ENCODE results near the gene PKDREJ.

The PKDREJ gene

GRCh38 chr22:46299101-46299500 is 36.0 kb upstream of the PKDREJ start:
- no peak for TF ChIP-seq EZH2phosphoT487 (IDR thresholded peaks at IDR 0.05; ENCODE audit: borderline replicate concordance, low read length)
- Histone ChIP-seq H3K36me3 (ENCODE audit: control insufficient read depth, low read length) (peaks cover 60% of the 10 kb centered on the region), H3K4me2 (ENCODE audit: low read length) (peak overlapping the region; percentile 97; the same call in 1 of the 2 replicates), H4K20me1 (ENCODE audit: control insufficient read depth, insufficient read depth, low read depth, low read length) (peaks cover 6% of the 10 kb centered on the region; the same call in 1 of the 2 replicates), H3K4me3 (ENCODE audit: low read length) (peak overlapping the region; percentile 30; the same call in 1 of the 2 replicates), H3K9me2 (replicated peaks; ENCODE audit: control insufficient read depth, low read length) (no peaks in the 10 kb centered on the region), H3K27me3 (ENCODE audit: control insufficient read depth, low read length) (no peaks in the 10 kb centered on the region), H3K79me2 (ENCODE audit: control insufficient read depth, low read length) (peaks cover 81% of the 10 kb centered on the region), H3F3A (ENCODE audit: control insufficient read depth, insufficient read depth) (peaks cover 3% of the 10 kb centered on the region; the same call in 1 of the 2 replicates), H3K9me3 (ENCODE audit: control insufficient read depth, insufficient read depth, low read length) (no peaks in the 10 kb centered on the region), H3K27ac (ENCODE audit: low read depth, low read length) (no peak overlapping the region), H3K4me1 (ENCODE audit: control insufficient read depth, low read length) (peaks cover 36% of the 10 kb centered on the region)

- TF ChIP-seq EZH2phosphoT487 (IDR thresholded peaks at IDR 0.05; ENCODE audit: borderline replicate concordance, low read length) (no peak), CTCF (IDR thresholded peaks at IDR 0.05; ENCODE audit: low read depth, low read length, poor library complexity, severe bottlenecking) (no peak)
- H3K4me1 ChIP-seq (ENCODE audit: control insufficient read depth, low read length), result peaks cover 54% of the 10 kb centered on the region
- H3K4me2 ChIP-seq (ENCODE audit: low read length), result peak overlapping the region; percentile 97
- H3K27ac ChIP-seq (ENCODE audit: low read depth, low read length), result peak overlapping the region; percentile 75
- H3K4me3 ChIP-seq (ENCODE audit: low read length), result peak overlapping the region; percentile 96
- H3K27me3 ChIP-seq (ENCODE audit: control insufficient read depth, low read length), result no peaks in the 10 kb centered on the region
- no peaks in the 10 kb centered on the region for H3K9me3 ChIP-seq (ENCODE audit: control insufficient read depth, insufficient read depth, low read length)
- peaks cover 63% of the 10 kb centered on the region for H3K79me2 ChIP-seq (ENCODE audit: control insufficient read depth, low read length)
- H3K9me2 ChIP-seq (replicated peaks; ENCODE audit: control insufficient read depth, low read length), result no peaks in the 10 kb centered on the region
- H3K36me3 ChIP-seq (ENCODE audit: control insufficient read depth, low read length), result peaks cover 45% of the 10 kb centered on the region
- no peaks in the 10 kb centered on the region for H4K20me1 ChIP-seq (ENCODE audit: control insufficient read depth, insufficient read depth, low read depth, low read length)
- peaks cover 6% of the 10 kb centered on the region for H3F3A ChIP-seq (ENCODE audit: control insufficient read depth, insufficient read depth)
These were observed 34.1 kb upstream of the PKDREJ start for GRCh38 chr22:46297151-46297812.

- H3F3A ChIP-seq (ENCODE audit: control insufficient read depth, insufficient read depth), result peaks cover 6% of the 10 kb centered on the region
- H3K4me2 ChIP-seq (ENCODE audit: low read length), result peak within 1 kb of the TSS; percentile 97
- peaks cover 41% of the 10 kb centered on the region for H3K36me3 ChIP-seq (ENCODE audit: control insufficient read depth, low read length)
- H4K20me1 ChIP-seq (ENCODE audit: control insufficient read depth, insufficient read depth, low read depth, low read length), result no peaks in the 10 kb centered on the region
- peak within 1 kb of the TSS; percentile 96 for H3K4me3 ChIP-seq (ENCODE audit: low read length)
- TF ChIP-seq EZH2phosphoT487 (IDR thresholded peaks at IDR 0.05; ENCODE audit: borderline replicate concordance, low read length), result no peak
- peak; percentile 29 for TF ChIP-seq CTCF (IDR thresholded peaks at IDR 0.05; ENCODE audit: low read depth, low read length, poor library complexity, severe bottlenecking)
- no peaks in the 10 kb centered on the region for H3K27me3 ChIP-seq (ENCODE audit: control insufficient read depth, low read length)
- peaks cover 55% of the 10 kb centered on the region for H3K4me1 ChIP-seq (ENCODE audit: control insufficient read depth, low read length)
- H3K9me2 ChIP-seq (replicated peaks; ENCODE audit: control insufficient read depth, low read length), result no peaks in the 10 kb centered on the region
- H3K27ac ChIP-seq (ENCODE audit: low read depth, low read length), result peak within 1 kb of the TSS; percentile 75
- no peaks in the 10 kb centered on the region for H3K9me3 ChIP-seq (ENCODE audit: control insufficient read depth, insufficient read depth, low read length)
- peaks cover 56% of the 10 kb centered on the region for H3K79me2 ChIP-seq (ENCODE audit: control insufficient read depth, low read length)
These were observed 33.4 kb upstream of the PKDREJ start, which contains the start of gene GTSE1 for GRCh38 chr22:46296257-46297150. TSS of gene GTSE1 (plus strand) at chr22:46296870. CDS start at chr22:46297401, 531 bp downstream.

All from DOHH2 (cell line).